HCT116 (cell line): ENCODE results near the gene CTBP1. TPM values are rescaled to one million over a fixed set of nuclear protein-coding genes. Genes with fewer than 3 reads are reported as not detected.

ENCODE experiments used
- ATAC-seq: fragments of 200-7000 bp; cut with Tn5 transposase; 2 replicates; pipeline ENCODE4 v1.9.1; 2020; ENCODE audit warnings: mild to moderate bottlenecking, moderate library complexity
- BruUV-seq: library from RNA; stranded (reverse); fragments of 400-500 nt; replicated peaks from 2 replicates; lab custom pipeline; 2021; lab: Mats Ljungman, UMichigan
- CTCF ChIA-PET: fragments of 300-600 bp; sonication (Branson Sonifier 250); formaldehyde crosslinking; loops from one replicate; lab custom pipeline; 2021; ENCODE audit warnings: antibody characterized with exemption; lab: Charles Lee
- POLR2A ChIA-PET: fragments of 300-600, 350-600 bp; sonication (Branson Sonifier 250); formaldehyde crosslinking; loops from one replicate; lab custom pipeline; 2021; ENCODE audit warnings: antibody characterized with exemption; lab: Charles Lee
- RAD21 ChIA-PET, 2 experiments: fragments of 300-600 bp; sonication (Branson Sonifier 250); formaldehyde crosslinking; loops; one replicate each; lab custom pipeline; 2023; ENCODE audit warnings: low total read pairs in 2 of 2; ENCODE audit not compliant: uncharacterized antibody in 2 of 2, unreplicated experiment in 2 of 2, low non-redundant PET in 1 of 2; lab: Charles Lee
- DNase-seq: peaks from one replicate; pipeline ENCODE4 v3.0.0-alpha.2; 2010; ENCODE audit warnings: low read depth, low spot score
- H2AFZ ChIP-seq: fragments of 200-600 bp; shearing (Covaris generic), sonication (generic); 2 replicates; pipeline ENCODE4 v1.6.1; 2017; ENCODE audit warnings: low read depth, mixed run types, mixed read lengths, antibody characterized with exemption, low read length; ENCODE audit not compliant: poor library complexity, severe bottlenecking
- H3K27ac ChIP-seq: 2 replicates; pipeline ENCODE4 v1.5.1; 2012; ENCODE audit warnings: low read depth, low read length
- H3K27me3 ChIP-seq: fragments of 200-600 bp; sonication (generic); 2 replicates; pipeline ENCODE4 v1.6.1; 2016; ENCODE audit warnings: mixed run types, low read length, mixed read lengths; ENCODE audit not compliant: insufficient read depth
- H3K36me3 ChIP-seq, 2 experiments: fragments of 200-500 bp in 1 of 2; fragments of 200-600 bp in 1 of 2; sonication (Bioruptor generic) in 1 of 2; sonication (generic) in 1 of 2; 2 replicates each; pipeline versions ENCODE4 v1.5.1 to v1.6.1; 2014 to 2016; ENCODE audit warnings: low read length in 2 of 2, inconsistent platforms in 1 of 2, mixed read lengths in 1 of 2, mixed run types in 1 of 2; ENCODE audit not compliant: insufficient read depth in 2 of 2, control insufficient read depth in 1 of 2
- H3K4me1 ChIP-seq, 2 experiments: fragments of 200-600 bp in 1 of 2; sonication (generic) in 1 of 2; 2 replicates each; pipeline versions ENCODE4 v1.5.1 to v1.6.1; 2012 to 2017; ENCODE audit warnings: low read length in 2 of 2, inconsistent platforms in 1 of 2, mild to moderate bottlenecking in 1 of 2, mixed read lengths in 1 of 2, mixed run types in 1 of 2, moderate library complexity in 1 of 2; ENCODE audit not compliant: insufficient read depth in 2 of 2, control insufficient read depth in 1 of 2
- H3K4me2 ChIP-seq: fragments of 200-600 bp; sonication (generic); 2 replicates; pipeline ENCODE4 v1.6.1; 2017; ENCODE audit warnings: mixed run types, low read length, mixed read lengths
- H3K4me3 ChIP-seq, 2 experiments: fragments of 200-600 bp in 1 of 2; sonication (generic) in 1 of 2; replicated peaks in 1 of 2; 2 replicates each; pipeline ENCODE4 v1.5.1; 2011 to 2016; ENCODE audit warnings: low read length in 2 of 2, control low read depth in 1 of 2, low read depth in 1 of 2, mild to moderate bottlenecking in 1 of 2, mixed read lengths in 1 of 2, mixed run types in 1 of 2
- H3K79me2 ChIP-seq: fragments of 200-600 bp; sonication (generic); 2 replicates; pipeline ENCODE4 v1.6.1; 2017; ENCODE audit warnings: mild to moderate bottlenecking, mixed run types, low read length, moderate library complexity, mixed read lengths; ENCODE audit not compliant: insufficient read depth
- H3K9ac ChIP-seq: fragments of 200-600 bp; sonication (generic); 2 replicates; pipeline ENCODE4 v1.6.1; 2016; ENCODE audit warnings: low read length, mixed read lengths
- H3K9me2 ChIP-seq: fragments of 200-600 bp; sonication (generic), shearing (Covaris generic); 2 replicates; pipeline ENCODE4 v1.6.1; 2017; ENCODE audit warnings: mixed run types, mild to moderate bottlenecking, moderate library complexity; ENCODE audit not compliant: insufficient read depth
- H3K9me3 ChIP-seq, 2 experiments: fragments of 200-500 bp in 1 of 2; fragments of 200-600 bp in 1 of 2; sonication (Bioruptor generic) in 1 of 2; sonication (generic) in 1 of 2; 2 replicates each; pipeline ENCODE4 v1.6.1; 2014 to 2017; ENCODE audit warnings: low read length in 2 of 2, mixed read lengths in 2 of 2, inconsistent platforms in 1 of 2, low read depth in 1 of 2, mild to moderate bottlenecking in 1 of 2, mixed run types in 1 of 2, moderate library complexity in 1 of 2; ENCODE audit not compliant: control insufficient read depth in 1 of 2, insufficient read depth in 1 of 2
- H4K20me1 ChIP-seq: fragments of 200-600 bp; sonication (generic), shearing (Covaris generic); 2 replicates; pipeline ENCODE4 v1.6.1; 2017; ENCODE audit warnings: mixed run types, mild to moderate bottlenecking, moderate library complexity; ENCODE audit not compliant: insufficient read depth
- ATF3 ChIP-seq: IDR thresholded peaks from 2 replicates; pipeline ENCODE4 v1.6.1; 2012
- CBX3 ChIP-seq: IDR thresholded peaks from 2 replicates; pipeline ENCODE4 v1.6.1; 2012; ENCODE audit warnings: low read depth
- CEBPB ChIP-seq: IDR thresholded peaks from 2 replicates; pipeline ENCODE4 v1.6.1; 2012; ENCODE audit warnings: low read depth
- CTCF ChIP-seq, 3 experiments: fragments of 200-600 bp in 1 of 3; sonication (generic) in 1 of 3; IDR thresholded peaks in 2 of 3; conservative IDR thresholded peaks in 1 of 3; 2 replicates each; pipeline ENCODE4 v1.5.1; 2012 to 2017; ENCODE audit warnings: low read depth in 2 of 3, low read length in 2 of 3, antibody characterized with exemption in 1 of 3, borderline replicate concordance in 1 of 3, control low read depth in 1 of 3, mild to moderate bottlenecking in 1 of 3, mixed read lengths in 1 of 3, mixed run types in 1 of 3, moderate library complexity in 1 of 3; ENCODE audit not compliant: insufficient read depth in 1 of 3
- EGR1 ChIP-seq: IDR thresholded peaks from 2 replicates; pipeline ENCODE4 v1.6.1; 2012; ENCODE audit warnings: low read depth
- ELF1 ChIP-seq: IDR thresholded peaks from 2 replicates; pipeline ENCODE4 v1.6.1; 2012; ENCODE audit warnings: low read depth, borderline replicate concordance
- EZH2 ChIP-seq: fragments of 200-600 bp; sonication (generic); IDR thresholded peaks from 2 replicates; pipeline ENCODE4 v1.6.1; 2017; ENCODE audit warnings: antibody characterized with exemption, mixed run types
- EZH2phosphoT487 ChIP-seq: fragments of 200-600 bp; IDR thresholded peaks from 2 replicates; pipeline ENCODE4 v1.6.1; 2018; ENCODE audit warnings: antibody characterized with exemption, borderline replicate concordance
- JUND ChIP-seq: IDR thresholded peaks from 2 replicates; pipeline ENCODE4 v1.6.1; 2012
- POLR2A ChIP-seq: IDR thresholded peaks from 2 replicates; pipeline ENCODE4 v1.7.0; 2011; ENCODE audit warnings: borderline replicate concordance; ENCODE audit not compliant: insufficient read depth, insufficient read length; ENCODE audit errors: extremely low read depth
- POLR2AphosphoS5 ChIP-seq: IDR thresholded peaks from 2 replicates; pipeline ENCODE4 v1.6.1; 2011; ENCODE audit warnings: mild to moderate bottlenecking, low read depth, low read length, moderate library complexity
- RAD21 ChIP-seq: IDR thresholded peaks from 2 replicates; pipeline ENCODE4 v1.6.1; 2012; ENCODE audit warnings: low read depth, mild to moderate bottlenecking
- SIN3A ChIP-seq: IDR thresholded peaks from 2 replicates; pipeline ENCODE4 v1.6.1; 2012; ENCODE audit warnings: low read depth
- SRF ChIP-seq: IDR thresholded peaks from 2 replicates; pipeline ENCODE4 v1.6.1; 2012; ENCODE audit warnings: low read depth
- TCF7L2 ChIP-seq: IDR thresholded peaks from 2 replicates; pipeline ENCODE4 v1.7.0; 2011; ENCODE audit warnings: borderline replicate concordance, inconsistent platforms; ENCODE audit not compliant: insufficient read depth, insufficient read length; ENCODE audit errors: extremely low read depth
- YY1 ChIP-seq: IDR thresholded peaks from 2 replicates; pipeline ENCODE4 v1.6.1; 2011; ENCODE audit warnings: low read length, low read depth, moderate library complexity, mild to moderate bottlenecking; ENCODE audit not compliant: insufficient replicate concordance; ENCODE audit errors: extremely low read depth
- ZBTB33 ChIP-seq: IDR thresholded peaks from 2 replicates; pipeline ENCODE4 v1.6.1; 2011; ENCODE audit warnings: mild to moderate bottlenecking, low read length, moderate library complexity; ENCODE audit not compliant: insufficient replicate concordance; ENCODE audit errors: extremely low read depth
- ZFX ChIP-seq: fragments of 450-650 bp; IDR thresholded peaks from 2 replicates; pipeline ENCODE4 v1.6.1; 2017
- ZNF274 ChIP-seq: fragments of 200-500 bp; sonication (Bioruptor generic); IDR thresholded peaks from 2 replicates; pipeline ENCODE4 v1.6.1; 2014; ENCODE audit warnings: mild to moderate bottlenecking, low read depth, low read length, inconsistent platforms
- intact Hi-C: fragments of 100-400 bp; cut with micrococcal nuclease; formaldehyde crosslinking; loops from 2 replicates; pipeline ENCODE4 v1.10.0; 2022
- total RNA-seq: library from RNA; stranded (reverse); gene quantifications from one replicate; pipeline ENCODE4 v1.2.1, GENCODE V29; 2021; ENCODE audit not compliant: unreplicated experiment

CTBP1 gene
- total RNA-seq, 1 experiment from 2014 or later = 175 TPM

- RAD21 ChIA-PET = no interaction called here
- Histone ChIP-seq H3K4me3 (no peak overlapping the region), H3K36me3 (peaks cover 16 to 19% of the 10 kb centered on the region in 2 experiments; a peak in 3 of 4 replicates), H3K4me1 (no peaks in the 10 kb centered on the region), H2AFZ (no peak overlapping the region), H3K27me3 (no peaks in the 10 kb centered on the region), H3K9me3 (no peaks in the 10 kb centered on the region), H3K27ac (no peak overlapping the region)
- DNase-seq = no peak
- no TSS peak for BruUV-seq
- TF ChIP-seq POLR2AphosphoS5 (no peak), ATF3 (no peak), ZBTB33 (no peak), SRF (no peak), ZNF274 (no peak), JUND (no peak), YY1 (no peak), RAD21 (no peak), SIN3A (no peak), ZFX (no peak), POLR2A (no peak), CBX3 (no peak), EZH2 (no peak), CEBPB (no peak), EZH2phosphoT487 (no peak), EGR1 (no peak), CTCF (IDR thresholded peaks at IDR 0.05 in 2 of 3, conservative IDR thresholded peaks at IDR 0.05 in 1 of 3; ENCODE audit: borderline replicate concordance in 1 of 3, insufficient read depth in 1 of 3, low read depth in 2 of 3, low read length in 2 of 3) (no peak), TCF7L2 (no peak), ELF1 (no peak)
- TF ChIP-seq, all 23 proteins: peak for 0
- no peak for ATAC-seq
- Histone ChIP-seq H4K20me1 (no peaks in the 10 kb centered on the region), H3K9ac (no peak overlapping the region), H3K79me2 (peaks cover 5% of the 10 kb centered on the region; the same call in 1 of the 2 replicates), H3K9me2 (no peaks in the 10 kb centered on the region), H3K4me2 (no peak overlapping the region)
- intact Hi-C loops = no loop called here
- ChIA-PET CTCF (no interaction called here), POLR2A (no interaction called here)
Measured at GRCh38 chr4:1213336-1213995, 35.5 kb downstream of the CTBP1 start.
